Neural progenitor cell (in vitro differentiated cells): ENCODE measurements around the gene KCNMB2. TPM values are rescaled to one million over a fixed set of nuclear protein-coding genes. Genes with fewer than 3 reads are reported as not detected.
"Not testable (repeated sequence)": the region's sequence is repeated elsewhere in the genome, so short reads cannot be mapped to it uniquely, and the experiment has no call there.

ENCODE experiments used
- DNase-seq: peaks from one replicate; pipeline ENCODE4 v3.0.0-alpha.2; 2016; ENCODE audit warnings: low spot score
- H2AFZ ChIP-seq: fragments of 200-600 bp; sonication (generic); replicated peaks from 2 replicates; pipeline ENCODE4 v1.6.1; 2016; ENCODE audit warnings: antibody characterized with exemption
- H3F3A ChIP-seq: fragments of 200-600 bp; sonication (generic); 2 replicates; pipeline ENCODE4 v1.6.1; 2016; ENCODE audit warnings: antibody characterized with exemption, low read depth
- H3K27ac ChIP-seq: fragments of 200-600 bp; sonication (generic); 2 replicates; pipeline ENCODE4 v1.5.1; 2016; ENCODE audit warnings: mild to moderate bottlenecking
- H3K27me3 ChIP-seq: fragments of 200-600 bp; sonication (generic); 2 replicates; pipeline ENCODE4 v1.6.1; 2016; ENCODE audit warnings: mild to moderate bottlenecking, moderate library complexity
- H3K36me3 ChIP-seq: fragments of 200-600 bp; sonication (generic); 2 replicates; pipeline ENCODE4 v1.5.1; 2016
- H3K4me1 ChIP-seq: fragments of 200-600 bp; sonication (generic); 2 replicates; pipeline ENCODE4 v1.6.1; 2016; ENCODE audit warnings: mixed run types
- H3K4me2 ChIP-seq: fragments of 200-600 bp; sonication (generic); 2 replicates; pipeline ENCODE4 v1.6.1; 2016
- H3K4me3 ChIP-seq: fragments of 200-600 bp; sonication (generic); 2 replicates; pipeline ENCODE4 v1.5.1; 2016
- H3K79me2 ChIP-seq: fragments of 200-600 bp; sonication (generic); 2 replicates; pipeline ENCODE4 v1.6.1; 2016; ENCODE audit warnings: low read depth
- H3K9ac ChIP-seq: fragments of 200-600 bp; sonication (generic); 2 replicates; pipeline ENCODE4 v1.6.1; 2016
- H3K9me3 ChIP-seq: fragments of 200-600 bp; sonication (generic); 2 replicates; pipeline ENCODE4 v1.5.1; 2016; ENCODE audit warnings: low read depth
- H4K20me1 ChIP-seq: fragments of 200-600 bp; sonication (generic); 2 replicates; pipeline ENCODE4 v1.6.1; 2016; ENCODE audit warnings: low read depth
- H3K27ac Mint-ChIP-seq: 3 replicates; pipeline ENCODE4 v1.8.0; 2021; ENCODE audit warnings: mixed read lengths
- H3K27me3 Mint-ChIP-seq: 2 replicates; pipeline ENCODE4 v1.8.0; 2022; ENCODE audit warnings: low read depth, mild to moderate bottlenecking, inconsistent platforms, moderate library complexity, mixed read lengths; ENCODE audit not compliant: insufficient read depth
- H3K36me3 Mint-ChIP-seq: 3 replicates; pipeline ENCODE4 v1.8.0; 2021; ENCODE audit warnings: mixed read lengths
- H3K4me1 Mint-ChIP-seq: 3 replicates; pipeline ENCODE4 v1.8.0; 2021; ENCODE audit warnings: mixed read lengths
- H3K4me3 Mint-ChIP-seq: 3 replicates; pipeline ENCODE4 v1.8.0; 2021; ENCODE audit warnings: mild to moderate bottlenecking, moderate library complexity, mixed read lengths
- H3K9me3 Mint-ChIP-seq: 3 replicates; pipeline ENCODE4 v1.8.0; 2020; ENCODE audit warnings: mixed read lengths
- CTCF ChIP-seq: fragments of 200-600 bp; sonication (generic); IDR thresholded peaks from 2 replicates; pipeline ENCODE4 v1.5.1; 2017; ENCODE audit warnings: antibody characterized with exemption, mild to moderate bottlenecking
- EZH2 ChIP-seq: fragments of 200-600 bp; sonication (generic); IDR thresholded peaks from 2 replicates; pipeline ENCODE4 v1.6.1; 2017; ENCODE audit warnings: antibody characterized with exemption, mild to moderate bottlenecking, moderate library complexity
- EZH2phosphoT487 ChIP-seq: fragments of 200-600 bp; sonication (generic); IDR thresholded peaks from 2 replicates; pipeline ENCODE4 v1.6.1; 2017; ENCODE audit warnings: antibody characterized with exemption
- total RNA-seq: library from RNA; depleted of rRNA; stranded (reverse); fragments of >200 nt; gene quantifications from 2 replicates; pipeline ENCODE4 v1.2.3, GENCODE V29; 2015; ENCODE audit warnings: low replicate concordance

The KCNMB2 gene
- total RNA-seq, 1 donor from 2014 or later = not detected

DNA sequence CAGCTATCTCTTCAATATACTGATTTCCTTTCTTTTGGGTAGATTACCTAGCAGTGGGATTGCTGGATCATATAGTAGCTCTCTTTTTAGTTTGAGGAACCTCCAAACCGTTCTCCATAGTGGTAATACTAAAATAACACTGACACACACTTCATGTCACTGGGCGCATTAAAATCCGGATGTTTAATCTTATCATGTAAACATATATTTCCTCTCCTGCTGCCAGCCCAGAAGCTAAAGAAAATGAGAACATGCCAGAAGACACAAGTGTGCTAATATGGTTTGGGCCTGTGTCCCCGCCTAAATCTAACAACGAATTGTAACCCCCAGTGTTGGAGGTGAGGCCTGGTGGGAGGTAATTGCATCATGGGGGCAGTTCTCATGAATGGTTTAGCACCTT, 23.6 kb upstream of the KCNMB2 start:
- Histone ChIP-seq H3K9me3 (no peaks in the 10 kb centered on the region), H3K4me2 (no peak overlapping the region), H3K27ac (no peak overlapping the region), H3K9ac (no peak overlapping the region), H3F3A (no peaks in the 10 kb centered on the region), H3K4me3 (no peak overlapping the region), H3K4me1 (no peaks in the 10 kb centered on the region), H4K20me1 (no peaks in the 10 kb centered on the region), H3K27me3 (no peaks in the 10 kb centered on the region), H3K79me2 (no peaks in the 10 kb centered on the region), H3K36me3 (no peaks in the 10 kb centered on the region), H2AFZ (no peak overlapping the region)
- H3K4me1 Mint-ChIP-seq = no peaks in the 10 kb centered on the region
- DNase-seq = no peak
- H3K27me3 Mint-ChIP-seq = no peaks in the 10 kb centered on the region
- TF ChIP-seq EZH2 = no peak
- TF ChIP-seq EZH2phosphoT487 = no peak
- TF ChIP-seq CTCF = no peak
- no peak overlapping the region for H3K4me3 Mint-ChIP-seq
- no peaks in the 10 kb centered on the region for H3K36me3 Mint-ChIP-seq
- H3K9me3 Mint-ChIP-seq = no peaks in the 10 kb centered on the region
- H3K27ac Mint-ChIP-seq = no peak overlapping the region

DNA sequence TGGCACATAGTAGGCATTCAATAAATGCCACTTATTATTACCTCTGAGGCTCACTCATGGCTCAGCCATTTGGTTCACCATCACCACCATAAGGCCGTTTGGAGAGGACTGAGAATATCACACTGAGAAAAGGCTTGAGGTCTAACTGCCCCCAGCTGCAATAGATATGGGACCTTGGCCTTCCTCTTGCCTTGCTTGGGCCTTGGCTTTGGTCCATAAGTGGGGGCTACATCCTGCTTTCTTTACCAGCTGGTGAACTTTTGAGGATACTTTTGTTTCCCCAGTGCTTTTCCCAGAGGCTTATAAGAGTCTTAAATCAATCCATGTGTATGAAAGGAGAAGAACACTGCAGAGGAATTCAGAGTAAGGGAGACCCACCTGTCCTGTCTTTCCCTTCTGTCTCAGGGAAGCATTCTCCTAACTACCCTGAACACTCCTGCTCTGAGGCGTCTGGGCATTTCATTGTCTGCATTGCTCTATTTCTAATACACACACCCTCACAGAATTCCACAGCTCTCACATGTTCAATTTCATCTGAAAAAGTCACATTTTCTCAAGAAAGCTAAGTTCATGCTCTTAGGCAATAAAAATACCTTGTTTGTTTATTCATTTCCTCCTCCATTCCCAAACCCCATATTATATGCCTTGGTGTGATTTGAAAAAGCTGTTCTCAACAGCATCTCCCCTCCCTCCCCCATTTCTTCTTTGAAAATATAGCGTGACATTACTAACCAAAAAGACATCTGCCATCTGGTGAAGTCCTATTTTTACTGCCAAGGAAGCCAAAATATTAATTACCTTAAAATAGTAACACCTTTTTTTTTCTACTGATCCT, 22.5 kb upstream of the KCNMB2 start:
- H3K4me1 Mint-ChIP-seq = no peaks in the 10 kb centered on the region
- no peak overlapping the region for H3K27ac Mint-ChIP-seq
- H2AFZ ChIP-seq = no peak overlapping the region
- TF ChIP-seq CTCF (no peak), EZH2 (no peak), EZH2phosphoT487 (no peak)
- no peaks in the 10 kb centered on the region for H3K9me3 Mint-ChIP-seq
- no peak overlapping the region for H3K4me3 ChIP-seq
- H3K36me3 Mint-ChIP-seq = no peaks in the 10 kb centered on the region
- no peaks in the 10 kb centered on the region for H3K36me3 ChIP-seq
- no peaks in the 10 kb centered on the region for H3K79me2 ChIP-seq
- H3K4me3 Mint-ChIP-seq = no peak overlapping the region
- no peaks in the 10 kb centered on the region for H3F3A ChIP-seq
- no peak overlapping the region for H3K9ac ChIP-seq
- no peaks in the 10 kb centered on the region for H3K9me3 ChIP-seq
- H3K27me3 Mint-ChIP-seq = no peaks in the 10 kb centered on the region
- no peaks in the 10 kb centered on the region for H3K4me1 ChIP-seq
- no peak for DNase-seq
- no peak overlapping the region for H3K4me2 ChIP-seq
- H3K27ac ChIP-seq = no peak overlapping the region
- no peaks in the 10 kb centered on the region for H4K20me1 ChIP-seq
- no peaks in the 10 kb centered on the region for H3K27me3 ChIP-seq

GRCh38 chr3:178514401-178514800, 21.8 kb upstream of the KCNMB2 start:
- Histone ChIP-seq H3K36me3 (no peaks in the 10 kb centered on the region), H3K27me3 (no peaks in the 10 kb centered on the region), H3K4me2 (no peak overlapping the region), H3K9ac (no peak overlapping the region), H3K4me3 (no peak overlapping the region), H2AFZ (no peak overlapping the region), H3K27ac (no peak overlapping the region), H3K79me2 (no peaks in the 10 kb centered on the region), H3F3A (no peaks in the 10 kb centered on the region), H4K20me1 (no peaks in the 10 kb centered on the region), H3K9me3 (no peaks in the 10 kb centered on the region), H3K4me1 (no peaks in the 10 kb centered on the region)
- Mint-ChIP-seq H3K9me3 (no peaks in the 10 kb centered on the region), H3K36me3 (no peaks in the 10 kb centered on the region), H3K4me3 (no peak overlapping the region), H3K4me1 (no peaks in the 10 kb centered on the region), H3K27ac (no peak overlapping the region), H3K27me3 (no peaks in the 10 kb centered on the region)
- TF ChIP-seq EZH2phosphoT487 (no peak), CTCF (no peak), EZH2 (no peak)
- no peak for DNase-seq

DNA sequence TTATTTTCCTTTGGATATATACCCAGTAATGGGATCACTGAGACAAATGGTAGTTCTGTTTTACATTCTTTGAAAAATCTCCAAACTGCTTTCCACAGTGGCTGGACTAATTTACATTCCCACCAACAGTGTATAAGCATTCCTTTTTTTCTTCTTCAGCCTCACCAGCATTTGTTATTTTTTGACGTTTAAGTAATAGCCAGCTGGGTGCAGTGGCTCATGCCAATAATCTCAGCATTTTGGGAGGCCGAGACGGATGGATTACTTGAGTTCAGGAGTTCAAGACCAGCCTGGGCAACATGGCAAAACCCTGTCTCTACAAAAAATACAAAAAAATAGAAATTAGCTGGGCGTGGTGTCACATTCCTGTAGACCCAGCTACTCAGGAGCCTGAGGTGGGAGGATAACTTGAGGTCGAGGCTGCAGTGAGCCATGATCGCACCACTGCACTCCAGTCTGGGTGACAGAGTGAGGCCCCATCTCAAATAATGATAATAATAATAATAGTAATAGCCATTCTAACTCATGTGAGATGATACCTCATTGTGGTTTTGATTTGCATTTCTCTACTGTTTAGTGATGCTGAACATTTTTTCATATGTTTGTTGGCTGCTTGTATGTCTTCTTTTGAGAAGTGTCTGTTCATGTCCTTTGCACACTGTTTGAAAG, 21.0 kb upstream of the KCNMB2 start:
- not testable (repeated sequence) for H3K79me2 ChIP-seq, H2AFZ ChIP-seq, H4K20me1 ChIP-seq, H3K4me3 ChIP-seq, H3K36me3 ChIP-seq, H3K27me3 Mint-ChIP-seq, H3K9ac ChIP-seq, DNase-seq, H3K4me2 ChIP-seq, H3F3A ChIP-seq, H3K9me3 Mint-ChIP-seq, H3K27me3 ChIP-seq, H3K4me1 ChIP-seq, H3K36me3 Mint-ChIP-seq, H3K27ac ChIP-seq, H3K27ac Mint-ChIP-seq, H3K4me1 Mint-ChIP-seq, H3K9me3 ChIP-seq, H3K4me3 Mint-ChIP-seq
